COLO668 (cell line): Measurements from ENCODE around the gene BCL2L11.

Experiments used
- DNase-seq: peaks from one replicate; lab custom pipeline; 2025; ENCODE audit not compliant: unreplicated experiment; lab: John Stamatoyannopoulos, UW

BCL2L11 gene

DNA sequence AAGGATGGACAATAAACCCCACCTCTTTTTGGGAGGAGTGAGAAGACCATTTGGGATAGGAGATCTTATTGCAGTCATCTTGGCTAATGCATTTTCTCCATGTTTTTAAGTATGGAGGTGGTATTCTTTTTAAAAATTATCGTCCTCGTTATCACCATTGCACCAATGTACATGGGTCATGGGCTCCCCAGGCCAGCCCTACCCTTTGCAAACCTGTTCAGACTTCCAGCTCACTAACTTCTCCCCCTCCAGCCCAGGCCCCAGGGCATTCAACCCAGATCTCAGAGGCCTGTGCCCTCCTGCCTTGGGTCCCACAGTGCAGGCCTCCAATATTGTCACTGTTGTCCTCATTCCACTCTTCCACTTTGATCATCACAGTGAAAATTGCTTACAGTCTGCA is 68.4 kb downstream of the BCL2L11 start:
- DNase-seq, result no peak

DNA sequence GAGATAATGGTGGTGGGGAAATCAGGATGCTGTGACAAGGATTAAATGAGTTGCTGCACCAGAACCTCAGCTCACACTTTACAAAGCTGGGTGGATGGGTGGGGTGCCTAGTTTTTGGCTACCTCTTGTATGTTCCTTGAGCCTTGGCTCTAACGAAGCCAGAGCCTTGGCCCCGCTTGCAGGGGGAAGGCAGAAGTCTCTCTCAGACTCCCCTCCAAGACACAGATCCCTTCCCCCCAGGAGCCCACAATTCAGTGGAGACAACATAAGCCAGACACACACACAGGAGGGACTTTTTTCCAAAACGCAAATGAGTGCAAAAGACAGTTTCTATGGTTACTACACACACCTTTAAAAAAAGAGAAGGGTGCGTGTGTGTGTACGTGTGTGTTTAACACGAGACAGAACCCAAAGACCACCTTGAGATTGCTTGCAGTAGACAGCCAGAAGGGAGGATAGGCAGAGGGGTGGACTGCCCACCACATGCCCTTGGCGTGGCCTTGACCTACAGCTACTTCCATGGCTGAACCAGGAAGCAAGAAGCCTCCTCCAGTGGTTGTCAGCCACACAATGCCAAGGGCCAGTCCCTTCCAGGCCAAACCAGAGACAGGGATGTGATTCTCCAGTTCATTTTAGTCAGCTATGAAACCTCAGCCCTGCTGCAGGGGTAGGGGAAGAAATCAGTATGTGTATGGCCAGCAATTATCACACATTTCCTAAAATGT is 70.3 kb downstream of the BCL2L11 start:
- no peak for DNase-seq

DNA sequence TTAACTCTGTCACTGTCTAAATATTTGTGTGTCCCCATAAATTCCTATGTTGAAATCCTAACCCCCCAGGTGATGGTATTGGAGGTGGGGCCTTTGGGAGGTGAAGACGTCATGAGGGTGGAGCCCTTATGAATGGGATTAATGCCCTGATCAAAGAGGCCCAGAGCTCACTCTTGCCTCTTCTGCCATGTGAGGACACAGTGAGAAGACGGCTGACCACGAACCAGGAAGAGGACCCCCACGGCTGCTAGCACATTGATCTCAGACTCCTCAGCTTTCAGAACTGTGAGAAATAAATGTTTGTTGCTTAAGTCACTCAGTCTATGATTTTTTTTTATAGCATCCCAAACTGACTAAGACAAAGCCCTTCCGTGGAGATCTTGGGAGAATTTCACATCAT is 71.2 kb downstream of the BCL2L11 start:
- no peak for DNase-seq

DNA sequence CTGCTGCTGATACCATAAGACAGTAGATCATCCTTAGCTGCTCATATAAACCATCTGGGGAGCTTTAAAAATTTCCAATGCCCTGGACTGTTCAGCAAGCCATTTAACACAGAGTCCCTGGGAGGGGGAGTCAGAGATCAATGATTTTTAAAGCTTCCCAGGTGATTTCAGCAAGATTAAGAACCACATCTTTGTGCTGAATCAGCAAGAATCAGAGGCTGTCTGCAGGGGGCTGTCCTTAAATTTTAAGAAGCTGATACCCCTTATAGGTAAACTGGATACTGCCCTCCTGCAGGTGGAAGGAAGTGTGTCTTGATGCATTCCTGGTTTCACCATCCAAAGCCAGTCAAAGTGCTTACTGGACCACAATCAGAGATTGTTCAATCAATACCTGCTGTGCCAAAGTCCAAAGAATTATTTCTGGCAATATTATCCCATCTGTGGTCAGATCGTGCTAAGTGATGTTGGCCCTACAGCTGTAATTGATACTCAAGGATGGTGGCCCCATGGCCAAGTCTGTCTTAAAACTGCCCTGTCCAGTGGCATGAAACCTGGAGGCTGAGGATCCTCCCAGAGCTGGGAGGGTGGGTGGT is 72.2 kb downstream of the BCL2L11 start:
- no peak for DNase-seq

DNA sequence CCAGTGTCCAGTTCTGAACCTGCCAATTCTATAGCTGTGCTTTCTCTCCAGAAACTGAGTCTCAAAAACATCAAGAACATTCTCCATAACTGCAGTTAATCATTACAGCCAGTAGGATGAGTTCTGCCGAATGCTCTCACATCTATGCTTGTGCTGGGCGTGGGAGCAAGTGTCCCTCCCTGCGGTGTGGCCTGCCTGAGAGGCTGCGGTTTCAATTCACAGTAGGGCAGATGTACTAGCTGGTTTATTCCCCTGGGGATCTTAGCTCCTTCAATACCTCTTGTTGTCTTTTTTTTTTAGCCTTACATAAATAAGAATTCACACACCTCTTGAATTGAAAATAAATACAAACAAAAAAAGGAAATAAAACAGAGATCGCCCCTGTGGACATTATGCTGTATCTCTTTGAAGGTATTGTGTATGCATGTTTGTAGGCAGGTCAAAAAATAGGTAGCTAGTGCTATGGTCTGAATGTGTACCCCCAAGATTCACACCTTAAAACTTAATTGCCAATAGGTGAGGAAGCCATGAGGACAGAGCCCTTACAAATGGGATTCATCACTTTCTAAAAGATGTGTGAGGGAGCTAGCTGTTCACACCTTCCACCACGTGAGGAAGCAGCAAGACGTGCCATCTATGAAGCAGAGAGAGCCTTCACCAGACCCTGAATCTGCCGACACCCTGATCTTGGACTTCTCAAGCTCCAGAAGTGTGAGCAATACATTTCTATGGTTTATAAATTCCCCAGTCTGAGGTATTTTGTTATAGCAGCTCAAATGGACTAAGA is 74.3 kb downstream of the BCL2L11 start:
- no peak for DNase-seq

DNA sequence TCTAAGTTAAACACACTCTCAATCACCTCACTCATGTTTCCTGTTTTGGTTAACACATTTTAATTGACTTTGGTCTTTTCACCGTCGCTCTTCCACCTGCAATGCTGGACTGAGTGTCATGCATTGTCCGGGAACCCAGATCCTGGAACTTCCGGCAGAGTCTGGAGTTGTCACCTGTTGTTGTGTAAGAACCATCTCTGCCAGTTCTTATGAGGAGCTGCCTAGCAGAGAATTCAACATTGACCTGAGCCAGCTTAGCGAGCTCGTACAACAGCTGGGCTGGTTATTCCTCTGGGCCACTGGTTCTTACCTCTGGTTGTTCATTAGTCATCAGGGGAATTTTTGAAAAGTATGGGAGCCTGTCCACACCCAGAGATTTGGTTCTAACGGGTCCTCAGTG is 75.7 kb downstream of the BCL2L11 start:
- no peak for DNase-seq

DNA sequence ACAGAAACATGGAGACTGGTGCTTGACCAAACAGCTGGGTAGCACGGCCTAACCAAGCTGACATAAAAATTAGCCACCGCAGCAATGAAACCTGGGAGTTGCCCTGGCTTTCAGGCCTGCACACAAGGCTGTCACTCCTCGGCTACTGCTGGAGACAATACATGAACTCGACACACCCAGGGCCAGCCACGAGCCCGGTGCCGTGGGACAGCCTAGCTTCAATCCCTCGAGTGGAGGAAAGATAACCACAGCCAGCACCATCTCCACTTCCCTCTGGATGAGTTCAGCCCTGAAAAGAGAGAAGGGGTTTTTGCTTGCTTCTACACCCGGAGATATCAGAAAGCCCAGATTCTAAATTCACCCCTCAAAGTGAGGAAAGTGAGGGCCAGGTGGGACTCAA is 78.0 kb downstream of the BCL2L11 start:
- no peak for DNase-seq

DNA sequence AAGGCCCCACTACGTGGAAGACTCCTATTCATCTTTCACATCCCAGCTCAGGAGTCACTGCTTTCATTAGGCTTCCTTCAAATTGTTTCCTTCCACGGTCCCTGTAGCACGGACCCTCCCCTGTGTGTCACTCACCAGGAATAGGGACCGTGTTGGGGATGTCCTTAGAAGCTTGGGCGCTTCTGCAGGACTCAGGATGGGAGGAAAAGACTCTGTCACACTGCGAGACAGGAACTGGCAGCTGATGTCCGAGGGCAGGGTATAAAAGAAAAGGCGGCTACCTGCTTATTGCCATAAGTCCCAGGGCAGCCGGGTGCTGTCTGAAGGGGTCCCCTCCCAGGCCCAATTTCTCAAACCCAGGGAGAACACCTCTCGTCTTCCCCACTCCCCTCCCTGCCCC is 79.1 kb downstream of the BCL2L11 start:
- DNase-seq, result peak; percentile 54

DNA sequence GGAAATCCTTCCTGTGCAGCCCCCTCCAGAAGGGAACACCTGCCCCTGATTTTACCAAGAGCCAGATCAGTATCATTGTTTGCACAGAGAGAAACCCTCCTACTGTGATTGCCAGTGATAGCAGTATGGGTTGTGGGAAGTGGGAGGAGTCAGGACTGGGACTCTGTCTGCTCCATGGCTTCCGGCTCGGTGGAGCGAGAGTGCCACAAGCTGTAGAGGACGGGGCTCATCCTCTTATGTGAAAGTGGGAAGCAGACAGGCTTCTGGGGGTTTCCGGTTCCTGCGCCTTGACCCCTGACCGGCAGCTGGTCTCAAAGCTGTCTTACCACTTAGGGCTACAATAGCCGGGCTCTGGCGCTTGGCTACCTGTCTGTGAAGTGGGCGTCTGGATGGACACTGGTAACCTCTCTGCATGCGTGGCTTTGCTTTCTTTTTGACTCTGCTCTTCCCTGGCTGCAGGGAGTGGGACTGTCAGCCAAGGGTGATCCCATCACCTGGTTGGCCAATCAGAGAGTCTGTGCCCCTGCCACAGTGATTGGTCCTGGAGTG is 79.7 kb downstream of the BCL2L11 start:
- peak; percentile 80 for DNase-seq

DNA sequence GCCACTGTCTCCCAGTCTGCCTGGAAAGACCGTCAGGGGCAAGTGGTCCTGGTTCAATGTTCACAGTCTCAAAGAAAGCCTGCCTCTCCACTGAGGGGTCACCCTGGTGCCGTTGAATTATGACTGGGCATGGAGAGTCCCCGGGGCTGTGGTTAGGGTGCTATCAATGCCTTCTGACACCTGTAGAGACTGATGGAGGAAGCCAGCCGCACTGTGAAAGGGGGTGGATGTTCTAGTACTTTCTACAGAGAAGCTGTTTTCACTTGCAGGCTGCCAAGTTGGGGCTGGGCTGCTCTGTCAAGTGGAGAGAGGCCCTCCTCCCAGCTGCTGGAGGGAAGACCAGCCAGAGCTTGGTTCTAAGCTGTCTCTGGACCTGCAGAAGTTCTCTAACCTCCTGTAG is 80.5 kb downstream of the BCL2L11 start:
- DNase-seq, result no peak

DNA sequence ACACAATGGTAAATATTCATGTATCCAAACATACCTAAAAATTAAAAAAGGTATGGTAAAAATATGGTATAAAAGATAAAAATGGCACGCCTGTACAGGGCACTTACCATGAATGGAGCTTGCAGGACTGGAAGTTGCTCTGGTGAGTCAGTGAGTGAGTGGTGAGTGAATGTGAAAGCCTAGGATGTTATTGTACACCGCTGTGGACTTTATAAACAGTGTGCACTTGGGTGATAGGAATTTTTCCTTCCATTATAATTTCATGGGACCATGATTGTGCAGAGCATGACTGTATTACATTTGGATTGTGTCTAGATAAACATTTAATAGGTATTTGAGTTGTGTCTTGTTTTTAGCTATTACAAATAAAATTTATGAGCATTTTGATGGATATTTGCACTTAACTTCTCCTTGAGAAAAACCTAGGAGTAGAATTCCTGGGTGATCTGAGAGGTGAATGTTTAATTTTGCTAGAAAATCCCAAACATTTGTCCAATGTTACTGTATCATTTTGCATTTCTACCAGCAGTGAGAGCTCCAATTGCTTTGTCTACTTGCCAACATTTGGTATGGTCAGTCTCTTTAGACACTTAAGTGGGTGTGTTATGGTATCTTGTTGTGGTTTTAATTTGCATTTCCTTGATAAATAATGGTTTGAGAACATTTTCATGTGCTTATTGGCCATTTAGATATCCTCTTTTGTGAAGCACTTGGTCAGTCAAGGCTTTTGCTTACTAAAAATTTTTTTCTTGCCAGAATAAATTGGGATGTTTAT is 81.7 kb downstream of the BCL2L11 start:
- DNase-seq, result no peak

DNA sequence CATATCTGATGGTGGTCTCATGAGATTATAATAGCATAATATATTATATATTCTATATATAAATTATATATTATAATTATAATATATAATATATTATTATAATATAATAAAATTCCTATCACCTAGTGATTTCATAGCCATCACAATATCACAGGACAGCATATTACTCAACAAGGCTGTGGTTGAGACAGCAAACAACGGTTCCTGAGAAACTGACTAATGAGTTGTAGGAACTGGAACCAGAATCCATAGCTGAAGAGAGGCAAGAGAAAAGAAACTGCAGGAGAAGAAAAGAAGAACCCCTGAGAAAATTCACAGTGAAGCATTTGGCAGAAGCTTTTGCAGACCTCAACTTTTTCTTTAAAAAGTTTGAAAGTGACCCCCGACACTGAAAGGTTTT is 84.0 kb downstream of the BCL2L11 start:
- DNase-seq, result no peak

DNA sequence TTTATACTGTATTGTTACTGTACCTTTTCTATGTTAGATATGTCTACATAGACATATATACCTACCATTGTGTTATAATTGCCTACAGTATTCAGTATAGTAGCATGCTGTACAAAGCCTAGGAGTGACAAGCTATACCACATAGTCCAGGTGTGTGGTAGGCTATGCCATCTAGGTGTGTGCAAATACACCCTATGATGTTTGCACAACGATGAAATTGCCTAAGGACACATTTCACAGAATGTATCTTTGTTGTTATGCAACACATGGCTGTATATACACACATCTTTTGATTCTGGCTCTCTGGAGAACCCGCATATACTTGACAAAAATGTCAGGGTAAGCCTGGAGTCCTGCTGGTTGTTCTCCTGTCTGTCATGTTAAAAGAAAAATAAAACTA is 85.1 kb downstream of the BCL2L11 start:
- peak; percentile 23 for DNase-seq

DNA sequence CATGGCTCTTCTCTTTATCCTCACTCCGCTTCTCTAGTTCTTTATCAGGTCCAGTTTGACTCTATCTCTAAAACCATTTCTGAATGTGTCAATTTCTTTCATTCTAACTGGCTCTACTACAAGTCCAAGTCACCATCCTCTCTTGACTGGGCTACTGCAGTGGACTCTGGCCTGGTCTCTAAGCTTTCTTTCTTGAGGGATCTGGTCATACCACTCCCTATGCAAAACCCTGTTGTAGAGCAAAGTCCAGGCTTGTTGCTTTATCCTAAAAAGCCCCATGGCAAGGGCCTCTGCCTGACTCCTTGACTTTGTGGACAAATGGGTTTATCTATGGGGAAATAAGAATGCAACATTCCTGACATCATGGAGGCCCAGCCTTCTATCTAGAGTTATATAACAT is 87.1 kb downstream of the BCL2L11 start:
- DNase-seq, result no peak

DNA sequence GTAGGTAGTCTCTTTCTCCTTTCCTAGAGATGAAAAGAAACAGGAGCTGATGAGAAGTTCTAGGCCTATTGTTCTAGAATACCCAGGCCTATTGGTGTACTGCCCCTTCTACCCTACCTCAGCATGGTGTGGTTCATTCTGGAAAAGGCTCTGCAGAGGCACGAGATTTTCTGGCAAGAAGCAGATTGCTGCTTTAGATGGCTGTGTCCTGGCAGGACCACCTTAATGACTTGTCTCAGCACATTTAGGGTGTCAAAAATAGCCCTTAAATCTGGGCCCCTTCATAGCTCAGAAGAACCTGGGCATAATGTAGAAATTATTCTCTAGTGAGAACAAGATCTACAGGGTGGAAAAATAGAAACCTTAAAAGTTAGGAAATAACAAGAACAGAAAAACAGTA is 87.9 kb downstream of the BCL2L11 start:
- DNase-seq, result no peak

DNA sequence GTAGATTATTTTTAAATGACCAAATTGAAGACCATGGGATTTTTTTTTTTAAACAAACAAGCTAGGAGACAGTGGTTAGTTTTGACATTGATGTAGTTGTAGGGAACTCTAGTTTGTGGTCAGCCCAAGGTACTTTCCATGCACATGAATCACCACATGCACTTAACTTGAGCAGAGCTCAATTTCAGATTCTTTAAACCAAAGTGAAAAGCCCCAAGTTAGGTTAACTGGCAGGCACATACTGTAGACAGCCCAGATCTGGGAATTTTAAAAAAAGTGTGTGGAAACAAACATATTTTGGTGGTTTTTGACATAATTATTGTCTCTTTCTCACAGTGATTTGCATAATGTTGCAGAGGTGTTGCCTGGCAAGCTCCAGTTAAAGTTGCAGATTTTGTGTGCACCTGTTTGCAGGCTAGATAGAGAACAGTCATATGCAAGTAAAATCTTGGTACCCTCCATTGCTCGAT is 88.4 kb downstream of the BCL2L11 start:
- DNase-seq, result no peak

DNA sequence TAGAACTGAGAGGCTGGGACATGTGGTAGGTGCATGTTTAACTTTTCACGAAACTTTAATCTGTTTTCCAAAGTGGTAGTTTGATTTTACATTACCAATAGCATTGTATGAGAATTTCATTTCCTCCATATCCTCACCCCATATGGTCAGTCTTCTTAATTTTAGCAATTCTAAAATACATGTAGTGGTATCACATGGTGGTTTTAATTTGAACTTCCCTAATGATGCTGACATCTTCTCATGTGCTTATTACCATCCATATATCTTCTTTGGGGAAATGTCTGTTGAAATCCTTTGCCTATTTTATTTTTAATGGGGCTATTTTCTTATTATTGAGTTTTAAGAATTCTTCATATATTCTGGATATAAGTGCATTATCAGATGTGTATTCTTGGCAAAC is 89.3 kb downstream of the BCL2L11 start:
- DNase-seq, result no peak

DNA sequence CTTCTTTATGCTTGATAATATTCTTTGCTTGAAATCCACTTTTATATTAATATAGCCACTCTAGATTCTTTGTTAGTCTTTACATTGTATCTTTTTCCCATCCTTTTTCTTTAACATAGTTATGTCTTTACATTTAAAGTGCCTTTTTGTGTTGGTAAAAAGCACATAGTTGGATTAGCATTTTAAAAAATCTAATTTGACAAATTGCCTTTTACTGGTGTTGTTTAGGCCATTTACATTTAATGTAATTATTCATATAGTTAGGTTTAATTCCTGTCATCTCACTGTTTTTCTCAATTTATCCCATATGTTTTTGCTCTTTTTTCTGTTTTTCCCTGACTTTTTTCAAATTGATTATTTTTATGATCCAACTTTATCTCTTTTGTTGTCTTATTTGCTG is 93.2 kb downstream of the BCL2L11 start:
- DNase-seq, result no peak

DNA sequence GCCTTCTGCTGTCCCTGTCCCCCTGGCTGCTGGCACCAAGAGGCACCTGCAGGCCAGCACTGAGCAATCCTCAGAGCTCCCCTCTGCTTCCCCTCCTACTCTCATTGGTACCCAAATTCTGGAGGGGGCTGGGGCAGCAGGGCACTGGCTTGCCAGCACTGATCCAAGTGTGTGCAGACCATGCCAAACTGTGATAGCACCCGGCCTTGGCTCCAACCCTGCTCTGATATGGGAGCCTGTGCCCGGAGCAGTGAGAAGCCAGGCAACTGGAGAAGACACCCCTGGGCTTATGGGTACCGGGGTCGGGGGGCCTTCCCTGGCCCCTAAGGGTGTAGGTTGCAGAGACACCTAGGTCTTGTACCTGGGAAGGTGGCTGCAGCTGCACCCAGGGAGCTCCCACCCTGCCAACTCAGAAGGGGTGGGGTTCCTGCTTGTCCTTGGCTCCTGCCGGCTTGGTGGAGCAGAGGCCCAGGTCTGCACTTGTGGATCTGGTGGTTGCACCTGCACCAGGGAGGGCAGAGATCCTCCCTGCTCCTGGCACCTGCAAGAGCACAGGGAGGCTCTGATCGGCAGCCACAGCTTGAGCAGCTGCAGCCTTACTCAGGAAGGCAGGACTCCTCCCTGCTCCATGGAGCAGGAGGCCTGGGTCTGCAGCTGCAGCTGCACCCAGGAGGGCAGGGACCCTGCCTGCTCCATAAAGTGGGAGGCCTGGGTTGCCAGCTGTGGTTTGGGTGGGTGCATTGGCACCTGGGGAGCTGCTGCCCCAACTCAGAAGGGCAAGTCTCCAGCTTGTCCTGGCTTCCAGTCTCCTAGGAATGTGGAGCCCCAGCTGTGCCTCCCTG is 96.3 kb downstream of the BCL2L11 start:
- peak; percentile 64 for DNase-seq
